ENCODE results near the gene ELOVL4. TPM values are rescaled to one million over a fixed set of nuclear protein-coding genes. Genes with fewer than 3 reads are reported as not detected.
A peak's percentile ranks its signal among the peaks of the same experiment; 100 is the strongest.

ELOVL4 gene
- total RNA-seq, 4 donors from 2014 or later = 0.88 to 1.6 (median 0.94) TPM

DNA sequence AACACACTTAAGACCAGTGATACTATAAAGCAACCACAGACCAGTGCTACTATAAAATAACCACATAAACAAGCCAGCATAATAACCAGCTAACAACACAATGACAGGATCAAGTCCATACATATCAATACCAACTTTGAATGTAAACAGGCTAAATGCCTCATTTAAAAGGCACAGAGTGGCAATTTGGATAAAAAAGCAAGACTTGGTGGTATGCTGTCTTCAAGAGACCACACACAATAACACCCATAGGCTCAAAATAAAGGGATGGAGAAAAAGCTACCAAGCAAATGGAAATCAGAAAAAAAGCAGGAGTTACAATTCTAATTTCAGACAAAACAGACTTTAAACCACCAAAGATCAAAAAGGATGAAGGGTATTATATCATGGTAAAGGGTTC is 19.8 kb upstream of the ELOVL4 start:
- Histone ChIP-seq H3K4me3 (replicated peaks in 1 of 3) (no peak overlapping the region), H3K27me3 (no peaks in the 10 kb centered on the region), H3K9me3 (no peaks in the 10 kb centered on the region), H3K4me1 (no peaks in the 10 kb centered on the region), H3K36me3 (no peaks in the 10 kb centered on the region), H3K27ac (no peak overlapping the region)
- TF ChIP-seq POLR2A (IDR thresholded peaks at IDR 0.05) = no peak
- TF ChIP-seq, protein P1, sequence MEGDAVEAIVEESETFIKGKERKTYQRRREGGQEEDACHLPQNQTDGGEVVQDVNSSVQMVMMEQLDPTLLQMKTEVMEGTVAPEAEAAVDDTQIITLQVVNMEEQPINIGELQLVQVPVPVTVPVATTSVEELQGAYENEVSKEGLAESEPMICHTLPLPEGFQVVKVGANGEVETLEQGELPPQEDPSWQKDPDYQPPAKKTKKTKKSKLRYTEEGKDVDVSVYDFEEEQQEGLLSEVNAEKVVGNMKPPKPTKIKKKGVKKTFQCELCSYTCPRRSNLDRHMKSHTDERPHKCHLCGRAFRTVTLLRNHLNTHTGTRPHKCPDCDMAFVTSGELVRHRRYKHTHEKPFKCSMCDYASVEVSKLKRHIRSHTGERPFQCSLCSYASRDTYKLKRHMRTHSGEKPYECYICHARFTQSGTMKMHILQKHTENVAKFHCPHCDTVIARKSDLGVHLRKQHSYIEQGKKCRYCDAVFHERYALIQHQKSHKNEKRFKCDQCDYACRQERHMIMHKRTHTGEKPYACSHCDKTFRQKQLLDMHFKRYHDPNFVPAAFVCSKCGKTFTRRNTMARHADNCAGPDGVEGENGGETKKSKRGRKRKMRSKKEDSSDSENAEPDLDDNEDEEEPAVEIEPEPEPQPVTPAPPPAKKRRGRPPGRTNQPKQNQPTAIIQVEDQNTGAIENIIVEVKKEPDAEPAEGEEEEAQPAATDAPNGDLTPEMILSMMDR (IDR thresholded peaks at IDR 0.05) = no peak
- intact Hi-C loops (cut with DNase I) = no loop called here
- no peak for DNase-seq

GRCh38 chr6:79964607-79965081 is 17.3 kb upstream of the ELOVL4 start:
- 87 to 90% methylated on average over 3 of the region's 3 CpGs for WGBS, 2 donors
- no peak for TF ChIP-seq POLR2A (IDR thresholded peaks at IDR 0.05)
- TF ChIP-seq, protein P1 (IDR thresholded peaks at IDR 0.05) = no peak
- Histone ChIP-seq H3K27ac (no peak overlapping the region), H3K36me3 (no peaks in the 10 kb centered on the region), H3K27me3 (no peaks in the 10 kb centered on the region), H3K9me3 (no peaks in the 10 kb centered on the region), H3K4me1 (no peaks in the 10 kb centered on the region), H3K4me3 (replicated peaks in 1 of 3) (no peak overlapping the region)
- intact Hi-C loops (cut with DNase I) = no loop called here
- DNase-seq = no peak

- no peak overlapping the region for H3K27ac ChIP-seq
- no peaks in the 10 kb centered on the region for H3K27me3 ChIP-seq
- intact Hi-C loops (cut with DNase I) = no loop called here
- H3K4me1 ChIP-seq = no peaks in the 10 kb centered on the region
- H3K9me3 ChIP-seq = no peaks in the 10 kb centered on the region
- DNase-seq = no peak
- no peaks in the 10 kb centered on the region for H3K36me3 ChIP-seq
- TF ChIP-seq, protein P1 (IDR thresholded peaks at IDR 0.05) = no peak
- no peak for TF ChIP-seq POLR2A (IDR thresholded peaks at IDR 0.05)
- H3K4me3 ChIP-seq (replicated peaks in 1 of 3) = no peak overlapping the region
Measured at GRCh38 chr6:79954849-79955248, 7.5 kb upstream of the ELOVL4 start.

DNA sequence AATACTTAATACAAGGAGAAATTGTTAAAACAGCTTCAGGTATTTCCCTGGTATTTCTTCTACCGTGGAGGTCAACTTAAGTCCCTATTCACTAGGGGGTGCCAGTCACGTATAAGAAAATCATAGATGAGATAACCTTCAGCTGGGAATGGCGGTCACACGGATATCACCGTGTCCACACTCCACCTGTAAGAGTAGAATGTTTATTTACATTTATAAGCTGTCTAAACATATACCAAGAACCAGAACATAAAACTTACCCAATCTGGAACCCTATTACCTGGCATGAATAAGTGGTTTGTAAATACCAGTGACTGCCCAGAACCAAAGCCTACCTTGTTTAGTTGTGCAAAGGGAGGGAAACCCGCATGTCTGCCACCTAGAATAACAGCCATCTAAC is 1.9 kb upstream of the ELOVL4 start:
- peak; percentile 26 to 53 for DNase-seq
- Histone ChIP-seq H3K4me3 (replicated peaks in 1 of 3) (no peak overlapping the region), H3K36me3 (no peaks in the 10 kb centered on the region), H3K27me3 (no peaks in the 10 kb centered on the region), H3K27ac (no peak overlapping the region), H3K4me1 (peaks cover 0 to 12% of the 10 kb centered on the region in 2 donors), H3K9me3 (no peaks in the 10 kb centered on the region)
- 16 to 28% methylated on average over 6 of the region's 6 CpGs for WGBS, 2 donors
- TF ChIP-seq, protein P1 (IDR thresholded peaks at IDR 0.05) = peak in 3 of 6 experiments; percentile 33 to 59 (median 36)
- TF ChIP-seq POLR2A (IDR thresholded peaks at IDR 0.05) = no peak
- intact Hi-C loops (cut with DNase I) = no loop called here

DNA sequence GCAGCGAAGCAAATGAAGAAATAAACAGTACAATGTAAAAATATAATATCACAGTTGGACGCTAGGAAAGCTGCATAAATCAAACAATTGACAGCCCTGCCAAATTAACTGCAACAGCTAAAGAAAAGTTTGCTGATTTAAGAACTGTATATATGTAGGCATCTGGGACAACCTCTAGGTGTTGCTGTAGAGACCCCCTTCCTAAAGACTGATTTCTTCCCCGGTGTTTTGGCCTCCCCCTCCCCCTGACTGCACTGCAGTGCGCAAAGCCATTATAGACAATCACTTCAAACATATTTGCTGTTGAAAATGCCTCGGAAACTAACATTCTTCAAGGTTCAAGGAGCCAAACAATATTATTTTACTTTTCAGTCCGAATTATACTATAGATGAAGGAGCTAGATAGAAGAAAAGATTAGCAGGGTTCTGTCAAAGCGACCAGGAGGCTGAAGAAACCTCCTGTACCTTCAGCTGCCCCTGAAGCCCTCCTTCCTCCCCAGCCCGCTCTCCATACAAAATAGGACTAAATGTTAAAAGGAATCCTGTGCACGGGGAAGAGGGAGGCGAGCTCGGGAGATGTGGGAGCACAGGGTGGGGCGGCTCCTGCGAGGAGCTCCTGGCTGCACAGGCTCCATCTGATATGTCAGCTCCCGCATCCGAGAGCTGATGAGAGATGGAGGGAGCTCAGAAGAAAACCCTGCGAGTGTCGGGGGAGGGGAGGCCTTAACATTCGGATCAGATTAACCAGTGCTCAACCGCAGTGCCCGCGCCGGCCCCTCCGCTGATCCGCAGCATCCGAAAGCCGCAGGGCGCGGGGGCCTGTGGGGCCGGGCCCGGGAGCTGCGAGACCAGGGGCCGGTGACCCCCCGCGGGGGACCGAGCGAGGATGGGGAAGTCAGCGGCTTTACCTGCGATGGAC is 822 bp downstream of the ELOVL4 start:
- no peaks in the 10 kb centered on the region for H3K36me3 ChIP-seq
- 3 to 8% methylated on average over 23 to 24 of the region's 38 CpGs for WGBS, 2 donors
- H3K4me3 ChIP-seq (replicated peaks in 1 of 3) = peak overlapping the region; percentile 31 to 50 (median 39)
- peaks cover 0 to 12% of the 10 kb centered on the region in 2 donors for H3K4me1 ChIP-seq
- peak overlapping the region in 1 of 3 donors; percentile 9 for H3K27ac ChIP-seq
- TF ChIP-seq, protein P1 (IDR thresholded peaks at IDR 0.05) = no peak
- TF ChIP-seq POLR2A (IDR thresholded peaks at IDR 0.05) = no peak
- intact Hi-C loops (cut with DNase I) = no loop called here
- H3K27me3 ChIP-seq = no peaks in the 10 kb centered on the region
- DNase-seq = peak in 1 of 2 donors; percentile 9
- no peaks in the 10 kb centered on the region for H3K9me3 ChIP-seq

Data from thyroid gland (tissue), 4 donors.